MCF 10A (cell line): ENCODE measurements around the gene MOB3B. TPM values are rescaled to one million over a fixed set of nuclear protein-coding genes. Genes with fewer than 3 reads are reported as not detected.

Experiments used
- BruUV-seq: library from RNA; stranded (reverse); fragments of 400-500 nt; replicated peaks from 2 replicates; lab custom pipeline; 2021; lab: Mats Ljungman, UMichigan
- CTCF ChIA-PET: fragments of 300-600 bp; sonication (Branson Sonifier 250); formaldehyde crosslinking; extraction: SDS; loops from one replicate; lab custom pipeline; 2021; ENCODE audit warnings: antibody characterized with exemption, inconsistent platforms; lab: Yijun Ruan, JAX
- POLR2A ChIA-PET: fragments of 300-600, 350-650 bp; sonication (Branson Sonifier 250); formaldehyde crosslinking; extraction: SDS; loops from one replicate; lab custom pipeline; 2020; ENCODE audit warnings: antibody characterized with exemption, inconsistent platforms; lab: Yijun Ruan, JAX
- DNase-seq: peaks from one replicate; pipeline ENCODE4 v3.0.0-alpha.2; 2018; ENCODE audit not compliant: unreplicated experiment
- H3K27ac Mint-ChIP-seq: one replicate; pipeline ENCODE4 v1.8.0; 2022; ENCODE audit warnings: mild to moderate bottlenecking, low read depth, mixed read lengths; ENCODE audit not compliant: unreplicated experiment
- H3K27me3 Mint-ChIP-seq: one replicate; pipeline ENCODE4 v1.8.0; 2022; ENCODE audit warnings: mixed read lengths; ENCODE audit not compliant: insufficient read depth, unreplicated experiment
- H3K36me3 Mint-ChIP-seq: one replicate; pipeline ENCODE4 v1.8.0; 2022; ENCODE audit warnings: mild to moderate bottlenecking, moderate library complexity, mixed read lengths; ENCODE audit not compliant: insufficient read depth, unreplicated experiment
- H3K4me1 Mint-ChIP-seq: one replicate; pipeline ENCODE4 v1.8.0; 2022; ENCODE audit warnings: mixed read lengths; ENCODE audit not compliant: insufficient read depth, unreplicated experiment
- H3K4me3 Mint-ChIP-seq: one replicate; pipeline ENCODE4 v1.8.0; 2022; ENCODE audit warnings: mild to moderate bottlenecking, moderate library complexity, mixed read lengths; ENCODE audit not compliant: unreplicated experiment
- H3K9me3 Mint-ChIP-seq: one replicate; pipeline ENCODE4 v1.8.0; 2022; ENCODE audit warnings: mixed read lengths; ENCODE audit not compliant: unreplicated experiment
- intact Hi-C: fragments of 100-400 bp; cut with micrococcal nuclease; formaldehyde crosslinking; loops from 2 replicates; pipeline ENCODE4 v1.14.1; 2022
- total RNA-seq: library from RNA; stranded (reverse); gene quantifications from 2 replicates; pipeline ENCODE4 v1.2.3, GENCODE V29; 2022
- TF ChIP-seq, protein P1 (sequence below): fragments of 200-600 bp; IDR thresholded peaks from one replicate; pipeline ENCODE4 v1.8.0; 2022; ENCODE audit warnings: antibody characterized with exemption, mild to moderate bottlenecking; ENCODE audit not compliant: unreplicated experiment

Gene MOB3B
- total RNA-seq, 1 experiment from 2014 or later, result 3.7 TPM

GRCh38 chr9:27436234-27436633 lies 93.4 kb downstream of the MOB3B start:
- Mint-ChIP-seq H3K4me3 (no peak overlapping the region), H3K9me3 (peaks cover 7% of the 10 kb centered on the region), H3K27ac (peak overlapping the region; percentile 62), H3K27me3 (no peaks in the 10 kb centered on the region), H3K36me3 (no peaks in the 10 kb centered on the region), H3K4me1 (peaks cover 27% of the 10 kb centered on the region)
- no peak for DNase-seq
- ChIA-PET CTCF (interaction anchor here (0.7 to 0.8 kb wide), 2 partner anchors 94 to 126 kb away, joined by 4 read pairs; no protein-coding TSS in a partner anchor), POLR2A (interaction anchor here (0.6 to 3.3 kb wide), 6 partner anchors 9 to 157 kb away, joined by 3 to 12 read pairs (median 4); partner anchors contain the start of gene MOB3B)
- BruUV-seq, result no TSS peak
- TF ChIP-seq, protein P1, sequence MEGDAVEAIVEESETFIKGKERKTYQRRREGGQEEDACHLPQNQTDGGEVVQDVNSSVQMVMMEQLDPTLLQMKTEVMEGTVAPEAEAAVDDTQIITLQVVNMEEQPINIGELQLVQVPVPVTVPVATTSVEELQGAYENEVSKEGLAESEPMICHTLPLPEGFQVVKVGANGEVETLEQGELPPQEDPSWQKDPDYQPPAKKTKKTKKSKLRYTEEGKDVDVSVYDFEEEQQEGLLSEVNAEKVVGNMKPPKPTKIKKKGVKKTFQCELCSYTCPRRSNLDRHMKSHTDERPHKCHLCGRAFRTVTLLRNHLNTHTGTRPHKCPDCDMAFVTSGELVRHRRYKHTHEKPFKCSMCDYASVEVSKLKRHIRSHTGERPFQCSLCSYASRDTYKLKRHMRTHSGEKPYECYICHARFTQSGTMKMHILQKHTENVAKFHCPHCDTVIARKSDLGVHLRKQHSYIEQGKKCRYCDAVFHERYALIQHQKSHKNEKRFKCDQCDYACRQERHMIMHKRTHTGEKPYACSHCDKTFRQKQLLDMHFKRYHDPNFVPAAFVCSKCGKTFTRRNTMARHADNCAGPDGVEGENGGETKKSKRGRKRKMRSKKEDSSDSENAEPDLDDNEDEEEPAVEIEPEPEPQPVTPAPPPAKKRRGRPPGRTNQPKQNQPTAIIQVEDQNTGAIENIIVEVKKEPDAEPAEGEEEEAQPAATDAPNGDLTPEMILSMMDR, result no peak
- intact Hi-C loops, result no loop called here

DNA sequence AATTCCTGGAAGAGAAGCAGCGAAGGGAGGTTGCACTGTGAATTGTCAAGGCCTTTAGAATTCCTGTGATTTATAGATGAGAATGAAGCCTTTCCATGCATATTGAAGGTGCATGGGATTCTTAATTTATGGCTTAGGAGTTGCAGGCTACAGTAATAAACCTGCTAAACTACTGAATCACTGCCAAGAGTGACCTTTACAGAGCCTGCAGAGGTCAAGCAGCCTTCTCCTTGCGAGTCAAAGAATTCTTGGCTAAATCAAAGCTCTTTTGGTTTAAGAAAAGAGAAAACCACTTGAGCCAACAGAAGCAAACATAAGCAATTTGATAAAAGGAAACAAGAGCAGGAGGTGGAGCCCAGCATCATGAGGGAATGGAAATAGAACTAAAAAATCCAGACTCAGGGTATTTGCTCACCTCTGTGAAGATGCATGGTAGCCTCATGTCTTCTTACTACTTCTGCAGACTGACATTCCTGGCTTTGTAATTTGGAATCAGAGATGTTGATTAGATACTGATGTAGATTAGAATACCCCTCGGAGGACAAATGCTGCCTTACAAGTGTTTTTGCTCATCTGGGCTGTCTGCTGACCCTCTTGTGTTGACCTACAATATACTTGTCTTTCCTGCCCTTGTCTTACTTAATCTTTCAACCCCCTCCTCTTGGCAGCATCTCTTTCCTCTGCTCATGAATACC lies 95.8 kb downstream of the MOB3B start:
- intact Hi-C loops, result no loop called here
- no peak for DNase-seq
- Mint-ChIP-seq H3K9me3 (peaks cover 7% of the 10 kb centered on the region), H3K36me3 (no peaks in the 10 kb centered on the region), H3K4me1 (peaks cover 26% of the 10 kb centered on the region), H3K4me3 (no peak overlapping the region), H3K27me3 (no peaks in the 10 kb centered on the region), H3K27ac (no peak overlapping the region)
- no TSS peak for BruUV-seq
- ChIA-PET POLR2A (interaction anchor here (0.6 to 1.6 kb wide), 4 partner anchors 11 to 1711 kb away, joined by 3 to 5 read pairs (median 4); no protein-coding TSS in a partner anchor), CTCF (interaction anchor here (0.6 kb wide), 1 partner anchor 527 kb away, joined by 3 read pairs; no protein-coding TSS in a partner anchor)
- TF ChIP-seq, protein P1, result no peak

DNA sequence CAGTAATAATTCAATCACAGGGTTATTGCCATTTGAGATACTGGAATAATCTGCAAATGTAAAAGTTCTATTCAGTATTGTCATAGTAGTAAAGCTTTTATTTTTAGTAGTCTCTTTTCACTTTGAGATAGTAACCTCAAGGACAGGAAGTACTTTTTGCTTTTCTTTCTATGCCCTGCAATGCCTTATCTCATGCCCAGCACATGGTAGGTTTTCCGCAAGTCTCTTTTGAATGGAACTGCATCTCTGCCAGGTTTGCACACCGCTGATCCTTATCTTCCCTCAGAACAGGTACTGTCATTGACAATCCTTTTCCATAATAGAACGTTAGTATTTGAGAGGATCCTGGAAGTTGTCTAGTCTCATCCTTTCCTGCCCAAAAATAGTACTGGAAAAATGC lies 97.3 kb downstream of the MOB3B start:
- POLR2A ChIA-PET, result interaction anchor here (0.7 kb wide), 1 partner anchor 70 kb away, joined by 5 read pairs; no protein-coding TSS in a partner anchor
- CTCF ChIA-PET, result interaction anchor here (0.6 kb wide), 1 partner anchor 58 kb away, joined by 5 read pairs; no protein-coding TSS in a partner anchor
- H3K27ac Mint-ChIP-seq, result no peak overlapping the region
- H3K9me3 Mint-ChIP-seq, result peaks cover 7% of the 10 kb centered on the region
- H3K4me3 Mint-ChIP-seq, result no peak overlapping the region
- TF ChIP-seq, protein P1, result no peak
- no peaks in the 10 kb centered on the region for H3K27me3 Mint-ChIP-seq
- peaks cover 34% of the 10 kb centered on the region for H3K4me1 Mint-ChIP-seq
- intact Hi-C loops, result no loop called here
- H3K36me3 Mint-ChIP-seq, result no peaks in the 10 kb centered on the region
- DNase-seq, result no peak
- BruUV-seq, result no TSS peak

- intact Hi-C loops, result no loop called here
- no peak overlapping the region for H3K4me3 Mint-ChIP-seq
- ChIA-PET CTCF (interaction anchor here (0.6 to 1.2 kb wide), 3 partner anchors 29 to 1586 kb away, joined by 3 to 5 read pairs (median 3); no protein-coding TSS in a partner anchor), POLR2A (interaction anchor here (1.0 kb wide), 1 partner anchor 107 kb away, joined by 6 read pairs; no protein-coding TSS in a partner anchor)
- H3K36me3 Mint-ChIP-seq, result no peaks in the 10 kb centered on the region
- H3K27ac Mint-ChIP-seq, result no peak overlapping the region
- no peaks in the 10 kb centered on the region for H3K27me3 Mint-ChIP-seq
- no TSS peak for BruUV-seq
- peaks cover 37% of the 10 kb centered on the region for H3K4me1 Mint-ChIP-seq
- TF ChIP-seq, protein P1, result no peak
- H3K9me3 Mint-ChIP-seq, result peaks cover 7% of the 10 kb centered on the region
- DNase-seq, result no peak
These were observed 98.0 kb downstream of the MOB3B start for GRCh38 chr9:27431543-27432147.
